WTC11 (cell line): ENCODE measurements around the gene RALBP1. TPM values are rescaled to one million over a fixed set of nuclear protein-coding genes. Genes with fewer than 3 reads are reported as not detected.

ENCODE experiments used
- ATAC-seq: fragments of 200-7000 bp; cut with Tn5 transposase; 2 replicates; pipeline ENCODE4 v1.10.0; 2021; ENCODE audit warnings: mild to moderate bottlenecking, moderate library complexity
- CTCF ChIA-PET: fragments of 300-600 bp; sonication (Branson Sonifier 250); formaldehyde crosslinking; loops from one replicate; lab custom pipeline; 2021; ENCODE audit warnings: antibody characterized with exemption; lab: Charles Lee
- POLR2A ChIA-PET: fragments of 350-600 bp; sonication (Branson Sonifier 250); formaldehyde crosslinking; loops from one replicate; lab custom pipeline; 2021; ENCODE audit warnings: antibody characterized with exemption; lab: Charles Lee
- DNase-seq: peaks from one replicate; pipeline ENCODE4 v3.0.0; 2021; ENCODE audit warnings: low spot score
- H3K27ac Mint-ChIP-seq: 2 replicates; pipeline ENCODE4 v1.8.0; 2021; ENCODE audit warnings: mixed read lengths
- H3K27me3 Mint-ChIP-seq: 2 replicates; pipeline ENCODE4 v1.8.0; 2021; ENCODE audit warnings: low read depth, mild to moderate bottlenecking, moderate library complexity, mixed read lengths
- H3K36me3 Mint-ChIP-seq: 2 replicates; pipeline ENCODE4 v1.8.0; 2021; ENCODE audit warnings: mixed read lengths
- H3K4me1 Mint-ChIP-seq: 2 replicates; pipeline ENCODE4 v1.8.0; 2022; ENCODE audit warnings: mixed read lengths
- H3K4me3 Mint-ChIP-seq: 2 replicates; pipeline ENCODE4 v1.8.0; 2021; ENCODE audit warnings: mild to moderate bottlenecking, moderate library complexity, mixed read lengths
- H3K9me3 Mint-ChIP-seq: 2 replicates; pipeline ENCODE4 v1.8.0; 2021; ENCODE audit warnings: mixed read lengths
- CREB1 ChIP-seq: sonication (generic); formaldehyde crosslinking; IDR thresholded peaks from 2 replicates; pipeline ENCODE4 v1.8.0; 2023; ENCODE audit warnings: mild to moderate bottlenecking, missing genetic modification reagents
- GRHL2 ChIP-seq: fragments of 250-450 bp; sonication (Bioruptor Pico); IDR thresholded peaks from 2 replicates; pipeline ENCODE4 v1.8.0; 2022; ENCODE audit warnings: mild to moderate bottlenecking, moderate library complexity; ENCODE audit not compliant: insufficient replicate concordance, severe bottlenecking
- KAT7 ChIP-seq: sonication (generic); formaldehyde crosslinking; IDR thresholded peaks from 2 replicates; pipeline ENCODE4 v1.8.1; 2023; ENCODE audit warnings: missing genetic modification reagents, mild to moderate bottlenecking, borderline replicate concordance
- NR1H2 ChIP-seq: sonication (generic); formaldehyde crosslinking; IDR thresholded peaks from 2 replicates; pipeline ENCODE4 v1.9.0; 2021; ENCODE audit warnings: mild to moderate bottlenecking, moderate library complexity, missing genetic modification reagents
- NR3C1 ChIP-seq: sonication (generic); formaldehyde crosslinking; conservative IDR thresholded peaks from 2 replicates; pipeline ENCODE4 v1.8.1; 2023; ENCODE audit warnings: low read depth, mild to moderate bottlenecking, missing genetic modification reagents
- RELA ChIP-seq: sonication (generic); formaldehyde crosslinking; IDR thresholded peaks from 2 replicates; pipeline ENCODE4 v1.8.1; 2022; ENCODE audit warnings: missing genetic modification reagents, mild to moderate bottlenecking, borderline replicate concordance
- SMAD3 ChIP-seq: sonication (generic); formaldehyde crosslinking; IDR thresholded peaks from 2 replicates; pipeline ENCODE4 v1.8.0; 2022; ENCODE audit warnings: missing genetic modification reagents, mild to moderate bottlenecking, borderline replicate concordance
- SOX15 ChIP-seq: fragments of 250-450 bp; sonication (Bioruptor Pico); IDR thresholded peaks from 2 replicates; pipeline ENCODE4 v1.9.0; 2021; ENCODE audit warnings: mild to moderate bottlenecking
- TEAD1 ChIP-seq: sonication (generic); formaldehyde crosslinking; IDR thresholded peaks from 2 replicates; pipeline ENCODE4 v1.8.0; 2022; ENCODE audit warnings: mild to moderate bottlenecking, missing genetic modification reagents
- TEAD4 ChIP-seq: sonication (generic); formaldehyde crosslinking; IDR thresholded peaks from 2 replicates; pipeline ENCODE4 v1.8.0; 2022; ENCODE audit warnings: mild to moderate bottlenecking, missing genetic modification reagents
- USF2 ChIP-seq: sonication (generic); formaldehyde crosslinking; IDR thresholded peaks from 2 replicates; pipeline ENCODE4 v1.8.1; 2023; ENCODE audit warnings: mild to moderate bottlenecking, missing genetic modification reagents, moderate library complexity
- ZMAT4 ChIP-seq: fragments of 250-450 bp; sonication (Bioruptor Pico); IDR thresholded peaks from 2 replicates; pipeline ENCODE4 v1.9.0; 2021; ENCODE audit warnings: mild to moderate bottlenecking
- ZNF232 ChIP-seq: sonication (generic); formaldehyde crosslinking; IDR thresholded peaks from 2 replicates; pipeline ENCODE4 v1.8.0; 2022; ENCODE audit warnings: mild to moderate bottlenecking, missing genetic modification reagents
- ZNF416 ChIP-seq: fragments of 250-450 bp; sonication (Bioruptor Pico); IDR thresholded peaks from 2 replicates; pipeline ENCODE4 v1.9.0; 2021; ENCODE audit warnings: mild to moderate bottlenecking, inconsistent platforms
- total RNA-seq: library from RNA; stranded (reverse); gene quantifications from 3 replicates; pipeline ENCODE4 v1.2.3, GENCODE V29; 2021
- TF ChIP-seq, protein P1 (sequence below): fragments of 250-450 bp; sonication (Bioruptor Pico); IDR thresholded peaks from 2 replicates; pipeline ENCODE4 v2.1.2; 2022; ENCODE audit warnings: mild to moderate bottlenecking, moderate library complexity
- TF ChIP-seq, protein P2 (sequence below): sonication (generic); formaldehyde crosslinking; IDR thresholded peaks from 2 replicates; pipeline ENCODE4 v1.8.0; 2023; ENCODE audit warnings: missing genetic modification reagents
- TF ChIP-seq, protein P3 (sequence below): fragments of 200-600 bp; IDR thresholded peaks from 2 replicates; pipeline ENCODE4 v1.8.0; 2022; ENCODE audit warnings: antibody characterized with exemption

The RALBP1 gene
- total RNA-seq, 1 experiment from 2014 or later: 69.3 TPM

DNA sequence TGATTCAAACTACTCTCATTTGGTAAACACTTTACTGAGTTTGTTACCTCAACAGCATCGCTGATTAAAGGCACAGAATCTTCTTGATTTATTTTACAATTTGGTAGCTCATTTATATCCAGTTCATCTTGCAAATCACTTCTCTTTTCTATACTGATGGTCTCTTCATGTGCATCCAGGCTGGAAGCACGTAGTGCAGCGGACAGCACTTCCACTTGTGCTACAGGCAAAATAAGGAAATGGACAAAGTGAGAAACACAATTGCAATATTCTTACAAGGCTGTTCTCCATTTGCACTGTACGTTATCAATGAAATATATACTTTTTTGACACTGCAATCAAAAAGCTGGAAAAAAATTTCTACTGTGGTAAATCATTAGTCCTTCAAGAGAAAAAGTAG, 88.0 kb downstream of the RALBP1 start (continued):
- TF ChIP-seq, protein P1, sequence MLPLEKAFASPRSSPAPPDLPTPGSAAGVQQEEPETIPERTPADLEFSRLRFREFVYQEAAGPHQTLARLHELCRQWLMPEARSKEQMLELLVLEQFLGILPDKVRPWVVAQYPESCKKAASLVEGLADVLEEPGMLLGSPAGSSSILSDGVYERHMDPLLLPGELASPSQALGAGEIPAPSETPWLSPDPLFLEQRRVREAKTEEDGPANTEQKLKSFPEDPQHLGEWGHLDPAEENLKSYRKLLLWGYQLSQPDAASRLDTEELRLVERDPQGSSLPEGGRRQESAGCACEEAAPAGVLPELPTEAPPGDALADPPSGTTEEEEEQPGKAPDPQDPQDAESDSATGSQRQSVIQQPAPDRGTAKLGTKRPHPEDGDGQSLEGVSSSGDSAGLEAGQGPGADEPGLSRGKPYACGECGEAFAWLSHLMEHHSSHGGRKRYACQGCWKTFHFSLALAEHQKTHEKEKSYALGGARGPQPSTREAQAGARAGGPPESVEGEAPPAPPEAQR (CRISPR knock-in tag): no peak
- TF ChIP-seq NR3C1 (no peak), GRHL2 (no peak), TEAD1 (CRISPR knock-in tag) (no peak), RELA (no peak), KAT7 (CRISPR knock-in tag) (no peak), USF2 (no peak), NR1H2 (CRISPR knock-in tag) (no peak), TEAD4 (CRISPR knock-in tag) (no peak)

- Mint-ChIP-seq H3K4me1 (no peaks in the 10 kb centered on the region), H3K36me3 (peaks cover 38% of the 10 kb centered on the region)
- TF ChIP-seq SOX15 (CRISPR knock-in tag): no peak
- TF ChIP-seq CREB1 (CRISPR knock-in tag): no peak
- TF ChIP-seq, protein P2, sequence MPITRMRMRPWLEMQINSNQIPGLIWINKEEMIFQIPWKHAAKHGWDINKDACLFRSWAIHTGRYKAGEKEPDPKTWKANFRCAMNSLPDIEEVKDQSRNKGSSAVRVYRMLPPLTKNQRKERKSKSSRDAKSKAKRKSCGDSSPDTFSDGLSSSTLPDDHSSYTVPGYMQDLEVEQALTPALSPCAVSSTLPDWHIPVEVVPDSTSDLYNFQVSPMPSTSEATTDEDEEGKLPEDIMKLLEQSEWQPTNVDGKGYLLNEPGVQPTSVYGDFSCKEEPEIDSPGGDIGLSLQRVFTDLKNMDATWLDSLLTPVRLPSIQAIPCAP (CRISPR knock-in tag): no peak
- TF ChIP-seq TEAD1 (CRISPR knock-in tag): no peak
- TF ChIP-seq NR1H2 (CRISPR knock-in tag): no peak
- TF ChIP-seq, all 79 proteins: peak for 0
- Mint-ChIP-seq H3K9me3 (no peaks in the 10 kb centered on the region), H3K27ac (no peak overlapping the region), H3K27me3 (no peaks in the 10 kb centered on the region), H3K4me3 (no peak overlapping the region)
- DNase-seq (no peak), ATAC-seq (no peak)
- POLR2A ChIA-PET: no interaction called here
- CTCF ChIA-PET: interaction anchor here (2.8 kb wide), 1 partner anchor 10 kb away, joined by 10 read pairs; no protein-coding TSS in a partner anchor
These were observed 90.1 kb downstream of the RALBP1 start for GRCh38 chr18:9565407-9565806.

DNA sequence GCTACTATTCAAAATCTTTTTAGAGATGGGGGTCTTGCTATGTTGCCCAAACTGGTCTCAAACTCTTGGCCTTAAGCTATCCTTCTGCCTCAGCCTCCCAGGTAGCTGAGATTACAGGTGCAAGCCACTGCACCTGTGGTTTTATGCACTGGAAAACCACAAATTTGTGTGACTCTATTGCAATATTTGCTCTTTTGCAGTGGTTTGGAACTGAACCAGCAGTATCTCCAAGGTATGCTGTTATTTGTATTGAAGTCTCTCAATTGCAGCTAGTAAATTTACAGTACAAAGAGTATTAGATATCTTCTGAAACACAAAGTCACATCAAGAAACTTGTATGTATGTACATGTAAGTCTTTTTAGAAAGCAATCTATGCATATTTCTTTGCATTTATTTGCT, 92.9 kb downstream of the RALBP1 start:
- no peaks in the 10 kb centered on the region for H3K27me3 Mint-ChIP-seq

More for the DNA sequence above, 92.9 kb downstream of the RALBP1 start:
- no peak for ATAC-seq
- Mint-ChIP-seq H3K4me3 (no peak overlapping the region), H3K9me3 (no peaks in the 10 kb centered on the region), H3K36me3 (peaks cover 27% of the 10 kb centered on the region), H3K4me1 (no peaks in the 10 kb centered on the region), H3K27ac (no peak overlapping the region)
- CTCF ChIA-PET: interaction anchor here (1.5 kb wide), 1 partner anchor 52 kb away, joined by 6 read pairs; no protein-coding TSS in a partner anchor
- POLR2A ChIA-PET: no interaction called here
- TF ChIP-seq ZNF232 (CRISPR knock-in tag) (no peak), SMAD3 (CRISPR knock-in tag) (no peak), ZNF416 (CRISPR knock-in tag) (no peak), ZMAT4 (no peak)
- TF ChIP-seq, protein P3, sequence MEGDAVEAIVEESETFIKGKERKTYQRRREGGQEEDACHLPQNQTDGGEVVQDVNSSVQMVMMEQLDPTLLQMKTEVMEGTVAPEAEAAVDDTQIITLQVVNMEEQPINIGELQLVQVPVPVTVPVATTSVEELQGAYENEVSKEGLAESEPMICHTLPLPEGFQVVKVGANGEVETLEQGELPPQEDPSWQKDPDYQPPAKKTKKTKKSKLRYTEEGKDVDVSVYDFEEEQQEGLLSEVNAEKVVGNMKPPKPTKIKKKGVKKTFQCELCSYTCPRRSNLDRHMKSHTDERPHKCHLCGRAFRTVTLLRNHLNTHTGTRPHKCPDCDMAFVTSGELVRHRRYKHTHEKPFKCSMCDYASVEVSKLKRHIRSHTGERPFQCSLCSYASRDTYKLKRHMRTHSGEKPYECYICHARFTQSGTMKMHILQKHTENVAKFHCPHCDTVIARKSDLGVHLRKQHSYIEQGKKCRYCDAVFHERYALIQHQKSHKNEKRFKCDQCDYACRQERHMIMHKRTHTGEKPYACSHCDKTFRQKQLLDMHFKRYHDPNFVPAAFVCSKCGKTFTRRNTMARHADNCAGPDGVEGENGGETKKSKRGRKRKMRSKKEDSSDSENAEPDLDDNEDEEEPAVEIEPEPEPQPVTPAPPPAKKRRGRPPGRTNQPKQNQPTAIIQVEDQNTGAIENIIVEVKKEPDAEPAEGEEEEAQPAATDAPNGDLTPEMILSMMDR: no peak
- DNase-seq: no peak
